Myocyte (in vitro differentiated cells): ENCODE results near the gene CHL1. TPM values are rescaled to one million over a fixed set of nuclear protein-coding genes. Genes with fewer than 3 reads are reported as not detected.

Source experiments
- DNase-seq: peaks from one replicate; pipeline ENCODE4 v3.0.0-alpha.2; 2012; ENCODE audit warnings: low read depth
- total RNA-seq: library from RNA; depleted of rRNA; stranded (reverse); fragments of >200 nt; gene quantifications from 2 replicates; pipeline ENCODE4 v1.2.3, GENCODE V29; 2014

The CHL1 gene
- total RNA-seq, 1 donor from 2014 or later: not detected

GRCh38 chr3:217948-218347, 21.4 kb downstream of the CHL1 start:
- DNase-seq: no peak

- DNase-seq: no peak
Observed at GRCh38 chr3:228442-229182, 32.0 kb downstream of the CHL1 start.

- DNase-seq: no peak
Observed at GRCh38 chr3:229183-229661, 32.7 kb downstream of the CHL1 start.

GRCh38 chr3:236881-237280, 40.3 kb downstream of the CHL1 start:
- no peak for DNase-seq

GRCh38 chr3:242602-243355, 46.2 kb downstream of the CHL1 start:
- DNase-seq: no peak

- no peak for DNase-seq
Observed at GRCh38 chr3:243356-243725, 46.8 kb downstream of the CHL1 start.

GRCh38 chr3:244041-244440, 47.5 kb downstream of the CHL1 start:
- no peak for DNase-seq

- DNase-seq: no peak
Observed at GRCh38 chr3:247916-248315, 51.4 kb downstream of the CHL1 start.

- no peak for DNase-seq
Observed at GRCh38 chr3:248864-249520, 52.4 kb downstream of the CHL1 start.

GRCh38 chr3:249587-250262, 53.2 kb downstream of the CHL1 start:
- no peak for DNase-seq

- no peak for DNase-seq
Observed at GRCh38 chr3:256501-256900, 59.9 kb downstream of the CHL1 start.

- DNase-seq: no peak
Observed at GRCh38 chr3:257826-258225, 61.3 kb downstream of the CHL1 start.

- no peak for DNase-seq
Observed at GRCh38 chr3:260898-261297, 64.3 kb downstream of the CHL1 start.

GRCh38 chr3:263393-263792, 66.8 kb downstream of the CHL1 start:
- DNase-seq: no peak

GRCh38 chr3:264394-265156, 68.0 kb downstream of the CHL1 start:
- no peak for DNase-seq

GRCh38 chr3:267101-267500, 70.5 kb downstream of the CHL1 start:
- no peak for DNase-seq

GRCh38 chr3:270688-271087, 74.1 kb downstream of the CHL1 start:
- DNase-seq: no peak

- no peak for DNase-seq
Observed at GRCh38 chr3:274927-275326, 78.4 kb downstream of the CHL1 start.

- no peak for DNase-seq
Observed at GRCh38 chr3:277873-278272, 81.3 kb downstream of the CHL1 start.

GRCh38 chr3:278300-279064, 81.9 kb downstream of the CHL1 start:
- no peak for DNase-seq
